Measurements from ENCODE around the gene LRRN4.

DNA sequence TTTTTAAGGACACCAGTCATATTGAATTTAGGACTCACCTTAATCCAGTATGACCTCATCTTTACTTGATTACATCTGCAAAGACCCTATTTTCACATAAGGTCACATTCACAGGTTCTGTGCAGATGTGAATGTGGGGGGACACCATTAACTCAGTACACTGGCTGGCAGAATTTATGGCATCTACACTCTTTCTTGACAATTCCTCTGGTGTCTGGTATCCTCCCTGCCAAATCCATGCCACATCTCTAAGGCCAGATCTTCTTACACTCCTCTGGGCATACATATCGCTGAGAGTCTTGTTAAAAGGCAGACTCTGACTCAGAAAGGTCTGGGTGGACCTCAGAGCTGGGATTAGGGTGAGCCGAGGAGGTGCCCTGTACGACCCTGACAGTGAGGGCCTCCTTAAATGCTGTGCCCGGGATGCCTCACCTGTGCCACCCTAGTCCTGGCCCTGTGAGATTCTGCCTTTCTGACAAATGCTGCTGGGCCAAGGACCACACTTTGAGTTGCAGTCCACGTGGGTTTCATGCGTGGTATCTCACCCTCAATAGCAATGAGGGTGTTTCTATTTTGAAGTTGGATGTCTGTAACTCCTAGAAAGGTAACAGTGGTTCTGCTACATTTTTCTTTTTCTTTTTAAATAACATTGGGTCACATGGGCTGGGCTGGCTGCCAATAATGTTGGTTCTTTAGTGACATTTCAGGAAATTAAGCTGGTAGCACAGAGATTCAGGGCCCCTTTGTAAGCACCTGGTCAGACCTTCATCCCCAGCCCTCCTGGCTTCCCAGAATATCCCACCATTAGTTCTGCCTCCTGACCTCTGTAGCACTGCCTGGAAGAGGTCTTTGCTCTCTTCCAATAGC, 17.2 kb upstream of the LRRN4 start:
- TF ChIP-seq, protein P1, sequence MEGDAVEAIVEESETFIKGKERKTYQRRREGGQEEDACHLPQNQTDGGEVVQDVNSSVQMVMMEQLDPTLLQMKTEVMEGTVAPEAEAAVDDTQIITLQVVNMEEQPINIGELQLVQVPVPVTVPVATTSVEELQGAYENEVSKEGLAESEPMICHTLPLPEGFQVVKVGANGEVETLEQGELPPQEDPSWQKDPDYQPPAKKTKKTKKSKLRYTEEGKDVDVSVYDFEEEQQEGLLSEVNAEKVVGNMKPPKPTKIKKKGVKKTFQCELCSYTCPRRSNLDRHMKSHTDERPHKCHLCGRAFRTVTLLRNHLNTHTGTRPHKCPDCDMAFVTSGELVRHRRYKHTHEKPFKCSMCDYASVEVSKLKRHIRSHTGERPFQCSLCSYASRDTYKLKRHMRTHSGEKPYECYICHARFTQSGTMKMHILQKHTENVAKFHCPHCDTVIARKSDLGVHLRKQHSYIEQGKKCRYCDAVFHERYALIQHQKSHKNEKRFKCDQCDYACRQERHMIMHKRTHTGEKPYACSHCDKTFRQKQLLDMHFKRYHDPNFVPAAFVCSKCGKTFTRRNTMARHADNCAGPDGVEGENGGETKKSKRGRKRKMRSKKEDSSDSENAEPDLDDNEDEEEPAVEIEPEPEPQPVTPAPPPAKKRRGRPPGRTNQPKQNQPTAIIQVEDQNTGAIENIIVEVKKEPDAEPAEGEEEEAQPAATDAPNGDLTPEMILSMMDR (IDR thresholded peaks at IDR 0.05; ENCODE audit: low read depth, low read length), result no peak
- TF ChIP-seq EZH2phosphoT487 (IDR thresholded peaks at IDR 0.05; ENCODE audit: low read depth), result no peak
